Neuronal stem cell (in vitro differentiated cells): ENCODE data around the gene PNCK.
"Not testable (repeated sequence)": the region's sequence is repeated elsewhere in the genome, so short reads cannot be mapped to it uniquely, and the experiment has no call there.

ENCODE experiments used
- DNase-seq: peaks from one replicate; pipeline ENCODE4 v3.0.0-alpha.2; 2013; ENCODE audit warnings: low spot score
- H2AFZ ChIP-seq: one replicate; pipeline ENCODE4 v1.6.1; 2013; ENCODE audit warnings: mild to moderate bottlenecking, low read length, inconsistent platforms
- H2AK5ac ChIP-seq: 2 replicates; pipeline ENCODE4 v1.6.1; 2013; ENCODE audit warnings: low read depth, mild to moderate bottlenecking, inconsistent platforms, low read length, moderate library complexity, mixed read lengths
- H2BK120ac ChIP-seq: 2 replicates; pipeline ENCODE4 v1.6.1; 2013; ENCODE audit warnings: low read depth, mild to moderate bottlenecking, inconsistent platforms, low read length, moderate library complexity, mixed read lengths
- H2BK12ac ChIP-seq: one replicate; pipeline ENCODE4 v1.6.1; 2013; ENCODE audit warnings: low read length, inconsistent platforms
- H2BK15ac ChIP-seq: 2 replicates; pipeline ENCODE4 v1.6.1; 2013; ENCODE audit warnings: mild to moderate bottlenecking, low read length, inconsistent platforms, mixed read lengths
- H2BK5ac ChIP-seq: one replicate; pipeline ENCODE4 v1.6.1; 2013; ENCODE audit warnings: inconsistent platforms, mild to moderate bottlenecking, low read length, moderate library complexity
- H3K14ac ChIP-seq: one replicate; pipeline ENCODE4 v1.6.1; 2013; ENCODE audit warnings: low read length, inconsistent platforms
- H3K18ac ChIP-seq: 2 replicates; pipeline ENCODE4 v1.6.1; 2013; ENCODE audit warnings: low read length, inconsistent platforms
- H3K23ac ChIP-seq: 2 replicates; pipeline ENCODE4 v1.6.1; 2013; ENCODE audit warnings: low read depth, mild to moderate bottlenecking, mixed read lengths, low read length, inconsistent platforms; ENCODE audit not compliant: poor library complexity
- H3K27ac ChIP-seq: replicated peaks from 3 replicates; pipeline ENCODE4 v1.5.1; 2013; ENCODE audit warnings: low read length, inconsistent platforms
- H3K27me3 ChIP-seq, 3 experiments: 2 replicates each; pipeline ENCODE4 v1.6.1; 2013; ENCODE audit warnings: low read length in 3 of 3, mild to moderate bottlenecking in 2 of 3, inconsistent platforms in 1 of 3, low read depth in 1 of 3, mixed read lengths in 1 of 3, moderate library complexity in 1 of 3; ENCODE audit not compliant: control insufficient read depth in 3 of 3, insufficient read depth in 3 of 3
- H3K36me3 ChIP-seq, 2 donors: replicated peaks in 1 of 2; 2 replicates each; pipeline ENCODE4 v1.6.1; 2013; ENCODE audit warnings: low read length in 2 of 2; ENCODE audit not compliant: control insufficient read depth in 2 of 2, insufficient read depth in 2 of 2
- H3K4ac ChIP-seq: 2 replicates; pipeline ENCODE4 v1.6.1; 2013; ENCODE audit warnings: inconsistent platforms, mild to moderate bottlenecking, low read length, moderate library complexity
- H3K4me1 ChIP-seq, 2 donors: 1 replicate in 1 of 2; 2 replicates in 1 of 2; pipeline ENCODE4 v1.6.1; 2013; ENCODE audit warnings: low read length in 2 of 2, low read depth in 1 of 2; ENCODE audit not compliant: control insufficient read depth in 2 of 2, insufficient read depth in 1 of 2
- H3K4me2 ChIP-seq: one replicate; pipeline ENCODE4 v1.6.1; 2013; ENCODE audit warnings: mild to moderate bottlenecking, low read length, inconsistent platforms; ENCODE audit not compliant: insufficient read depth, poor library complexity, severe bottlenecking
- H3K4me3 ChIP-seq, 2 donors: 2 replicates each; pipeline ENCODE4 v1.5.1; 2013; ENCODE audit warnings: low read length in 2 of 2, mild to moderate bottlenecking in 2 of 2, inconsistent platforms in 1 of 2, moderate library complexity in 1 of 2
- H3K79me1 ChIP-seq: one replicate; pipeline ENCODE4 v1.6.1; 2013; ENCODE audit warnings: low read depth, mild to moderate bottlenecking, inconsistent platforms, low read length, moderate library complexity
- H3K9ac ChIP-seq: one replicate; pipeline ENCODE4 v1.6.1; 2013; ENCODE audit warnings: mild to moderate bottlenecking, low read depth, low read length, inconsistent platforms; ENCODE audit not compliant: poor library complexity
- H3K9me3 ChIP-seq, 2 donors: replicated peaks in 1 of 2; 2 replicates each; pipeline versions ENCODE3 to v1.6.1; 2013; ENCODE audit warnings: low read length in 2 of 2, mild to moderate bottlenecking in 2 of 2, inconsistent platforms in 1 of 2, low read depth in 1 of 2, mixed read lengths in 1 of 2, moderate library complexity in 1 of 2; ENCODE audit not compliant: control insufficient read depth in 2 of 2, insufficient read depth in 1 of 2
- H4K8ac ChIP-seq: one replicate; pipeline ENCODE4 v1.6.1; 2013; ENCODE audit warnings: low read depth, mild to moderate bottlenecking, inconsistent platforms, low read length, moderate library complexity
- H4K91ac ChIP-seq: one replicate; pipeline ENCODE4 v1.6.1; 2013; ENCODE audit warnings: low read length, low read depth, mild to moderate bottlenecking, inconsistent platforms; ENCODE audit not compliant: poor library complexity
- WGBS, 2 donors: extraction: QIAGEN DNeasy Blood & Tissue Kit; methylation state at CpG; one replicate each; pipeline ENCODE4 v1.1.7; 2013; ENCODE audit warnings: missing lambda C conversion rate in 2 of 2, mixed read lengths in 1 of 2; ENCODE audit not compliant: insufficient read length in 2 of 2, insufficient replicate concordance in 1 of 2; ENCODE audit errors: extremely low coverage in 2 of 2; 5-methylcytosine and 5-hydroxymethylcytosine counted together

The PNCK gene

GRCh38 chrX:153707406-153707805, 33.8 kb upstream of the PNCK start:
- no peak overlapping the region for H2BK12ac ChIP-seq
- no peak overlapping the region for H2BK120ac ChIP-seq
- H3K4me2 ChIP-seq: no peak overlapping the region
- H3K4me1 ChIP-seq: no peaks in the 10 kb centered on the region
- no peak overlapping the region for H3K4ac ChIP-seq
- H3K18ac ChIP-seq: no peak overlapping the region
- no peak overlapping the region for H2AK5ac ChIP-seq
- peaks cover 0 to 27% of the 10 kb centered on the region in 2 donors for H3K36me3 ChIP-seq
- no peak overlapping the region for H3K23ac ChIP-seq
- no peak overlapping the region for H2AFZ ChIP-seq
- no peak overlapping the region for H3K14ac ChIP-seq
- no peak overlapping the region for H3K4me3 ChIP-seq
- peaks cover 2% of the 10 kb centered on the region for H3K79me1 ChIP-seq
- H3K27me3 ChIP-seq: peaks cover 0 to 5% (median 0%) of the 10 kb centered on the region in 3 experiments
- H3K9me3 ChIP-seq: no peaks in the 10 kb centered on the region
- H3K27ac ChIP-seq: no peak overlapping the region
- no peak overlapping the region for H2BK15ac ChIP-seq
- no peak for DNase-seq
- H4K8ac ChIP-seq: no peak overlapping the region
- no peak overlapping the region for H4K91ac ChIP-seq
- no peak overlapping the region for H2BK5ac ChIP-seq
- no CpG with 5 or more reads among the region's 6 CpGs for WGBS, 2 donors
- H3K9ac ChIP-seq: no peak overlapping the region

GRCh38 chrX:153706799-153707198, 33.2 kb upstream of the PNCK start:
- H2AK5ac ChIP-seq: no peak overlapping the region
- no peak for DNase-seq
- peak overlapping the region; percentile 44 for H3K9ac ChIP-seq
- no peak overlapping the region for H4K91ac ChIP-seq
- H3K14ac ChIP-seq: no peak overlapping the region
- no peak overlapping the region for H3K18ac ChIP-seq
- H2BK12ac ChIP-seq: no peak overlapping the region
- H3K27me3 ChIP-seq: peaks cover 0 to 11% (median 0%) of the 10 kb centered on the region in 3 experiments
- no peak overlapping the region for H3K27ac ChIP-seq
- no peaks in the 10 kb centered on the region for H3K4me1 ChIP-seq
- no CpG with 5 or more reads among the region's 9 CpGs for WGBS, 2 donors
- no peak overlapping the region for H4K8ac ChIP-seq
- H3K9me3 ChIP-seq: no peaks in the 10 kb centered on the region
- no peak overlapping the region for H3K23ac ChIP-seq
- no peak overlapping the region for H3K4me3 ChIP-seq
- H3K79me1 ChIP-seq: peaks cover 2% of the 10 kb centered on the region
- no peak overlapping the region for H2BK120ac ChIP-seq
- no peak overlapping the region for H3K4ac ChIP-seq
- H2BK5ac ChIP-seq: no peak overlapping the region
- no peak overlapping the region for H2BK15ac ChIP-seq
- no peak overlapping the region for H2AFZ ChIP-seq
- H3K36me3 ChIP-seq: peaks cover 0 to 25% of the 10 kb centered on the region in 2 donors
- H3K4me2 ChIP-seq: no peak overlapping the region

GRCh38 chrX:153705403-153706060, 31.9 kb upstream of the PNCK start:
- not testable (repeated sequence) for H3K9me3 ChIP-seq, H4K91ac ChIP-seq, H3K4me1 ChIP-seq, H2AFZ ChIP-seq, H3K18ac ChIP-seq, H4K8ac ChIP-seq, H3K14ac ChIP-seq, H3K23ac ChIP-seq, H3K4ac ChIP-seq, H2BK120ac ChIP-seq, DNase-seq, H3K4me3 ChIP-seq, H3K4me2 ChIP-seq, H3K9ac ChIP-seq, H3K79me1 ChIP-seq, H2BK15ac ChIP-seq, H2AK5ac ChIP-seq, H2BK5ac ChIP-seq, H2BK12ac ChIP-seq, H3K27ac ChIP-seq
- WGBS, 2 donors: no CpG with 5 or more reads among the region's 18 CpGs
- Histone ChIP-seq H3K27me3 (peaks cover 0 to 16% (median 0%) of the 10 kb centered on the region in 3 experiments), H3K36me3 (peaks cover under 1 to 33% of the 10 kb centered on the region in 2 donors)

GRCh38 chrX:153704631-153705402, 31.2 kb upstream of the PNCK start:
- H3K4me1 ChIP-seq, H3K9ac ChIP-seq, H4K8ac ChIP-seq, H2BK12ac ChIP-seq, H3K9me3 ChIP-seq, H2AK5ac ChIP-seq, H3K4me2 ChIP-seq, H2BK5ac ChIP-seq, H3K27ac ChIP-seq, H4K91ac ChIP-seq, H2BK120ac ChIP-seq, H3K79me1 ChIP-seq, H3K4me3 ChIP-seq, H3K18ac ChIP-seq, H3K23ac ChIP-seq, H2BK15ac ChIP-seq, H2AFZ ChIP-seq, H3K4ac ChIP-seq, H3K14ac ChIP-seq, DNase-seq: not testable (repeated sequence)
- no CpG with 5 or more reads among the region's 12 CpGs for WGBS, 2 donors
- Histone ChIP-seq H3K36me3 (peaks cover 2 to 33% of the 10 kb centered on the region in 2 donors), H3K27me3 (peaks cover 0 to 18% (median 0%) of the 10 kb centered on the region in 3 experiments)
